Tibial nerve (tissue), 4 donors: ENCODE measurements around the gene TRIM62. TPM values are rescaled to one million over a fixed set of nuclear protein-coding genes. Genes with fewer than 3 reads are reported as not detected.

Experiments
- DNase-seq, 2 donors: peaks; one replicate each; pipeline ENCODE4 v3.0.0-alpha.2; 2019; ENCODE audit warnings: low spot score in 2 of 2
- H3K27ac ChIP-seq, 4 donors: fragments of 200-600 bp; sonication (generic) in 3 of 4; one replicate each; pipeline ENCODE4 v1.5.1; 2017 to 2019; ENCODE audit warnings: mild to moderate bottlenecking in 1 of 4
- H3K27me3 ChIP-seq, 2 donors: fragments of 200-600 bp; sonication (generic) in 1 of 2; one replicate each; pipeline versions ENCODE4 v1.5.1 to v1.6.0; 2017 to 2019
- H3K36me3 ChIP-seq, 3 donors: fragments of 200-600 bp; sonication (generic); one replicate each; pipeline ENCODE4 v1.5.1; 2018 to 2019
- H3K4me1 ChIP-seq, 4 donors: fragments of 200-600 bp; sonication (generic) in 3 of 4; one replicate each; pipeline ENCODE4 v1.5.1; 2017 to 2019
- H3K4me3 ChIP-seq, 4 donors: fragments of 200-600 bp; sonication (generic) in 3 of 4; one replicate each; pipeline ENCODE4 v1.5.1; 2017 to 2019; ENCODE audit warnings: mild to moderate bottlenecking in 1 of 4, moderate library complexity in 1 of 4
- H3K9me3 ChIP-seq, 4 donors: fragments of 200-600 bp; sonication (generic) in 3 of 4; one replicate each; pipeline ENCODE4 v1.5.1; 2017 to 2019
- CTCF ChIP-seq, 5 experiments: fragments of 200-600 bp in 3 of 5; fragments of 450-650 bp in 2 of 5; sonication (generic) in 3 of 5; IDR thresholded peaks; one replicate each; pipeline ENCODE4 v1.5.1; 2016 to 2019; ENCODE audit warnings: antibody characterized with exemption in 5 of 5, mild to moderate bottlenecking in 3 of 5, moderate library complexity in 2 of 5
- EP300 ChIP-seq, 2 donors: sonication (generic); formaldehyde crosslinking; IDR thresholded peaks; one replicate each; pipeline ENCODE4 v1.6.1; 2017; ENCODE audit warnings: antibody characterized with exemption in 2 of 2, mild to moderate bottlenecking in 1 of 2
- POLR2A ChIP-seq, 2 donors: fragments of 450-650 bp; IDR thresholded peaks; one replicate each; pipeline ENCODE4 v1.6.1; 2017; ENCODE audit warnings: antibody characterized with exemption in 2 of 2, mild to moderate bottlenecking in 2 of 2, moderate library complexity in 2 of 2
- WGBS, 2 donors: methylation state at CpG; one replicate each; pipeline ENCODE4 v1.1.5; 2018; 5-methylcytosine and 5-hydroxymethylcytosine counted together
- total RNA-seq, 4 donors: library from RNA; depleted of rRNA; stranded (reverse); fragments of >200 nt; gene quantifications; one replicate each; pipeline ENCODE4 v1.1.0, GENCODE V29; 2016

The TRIM62 gene
- total RNA-seq, 4 donors from 2014 or later, result 11.1 to 14.9 (median 12.2) TPM

- no peaks in the 10 kb centered on the region for H3K9me3 ChIP-seq
- peaks cover 0 to 9% (median 9%) of the 10 kb centered on the region in 4 donors for H3K4me1 ChIP-seq
- no peaks in the 10 kb centered on the region for H3K27me3 ChIP-seq
- H3K36me3 ChIP-seq, result peaks cover 0 to 5% (median 0%) of the 10 kb centered on the region in 3 donors
- WGBS, 2 donors, result 90 to 92% methylated on average over 5 of the region's 5 CpGs
- no peak overlapping the region for H3K4me3 ChIP-seq
- no peak for TF ChIP-seq POLR2A (IDR thresholded peaks at IDR 0.05)
- no peak for TF ChIP-seq EP300 (IDR thresholded peaks at IDR 0.05)
- no peak for TF ChIP-seq CTCF (IDR thresholded peaks at IDR 0.05)
- no peak overlapping the region for H3K27ac ChIP-seq
- no peak for DNase-seq
These were observed 60.1 kb downstream of the TRIM62 start for GRCh38 chr1:33121728-33122127.

GRCh38 chr1:33120436-33121231, 61.2 kb downstream of the TRIM62 start:
- no peaks in the 10 kb centered on the region for H3K9me3 ChIP-seq
- H3K4me3 ChIP-seq, result no peak overlapping the region

DNA sequence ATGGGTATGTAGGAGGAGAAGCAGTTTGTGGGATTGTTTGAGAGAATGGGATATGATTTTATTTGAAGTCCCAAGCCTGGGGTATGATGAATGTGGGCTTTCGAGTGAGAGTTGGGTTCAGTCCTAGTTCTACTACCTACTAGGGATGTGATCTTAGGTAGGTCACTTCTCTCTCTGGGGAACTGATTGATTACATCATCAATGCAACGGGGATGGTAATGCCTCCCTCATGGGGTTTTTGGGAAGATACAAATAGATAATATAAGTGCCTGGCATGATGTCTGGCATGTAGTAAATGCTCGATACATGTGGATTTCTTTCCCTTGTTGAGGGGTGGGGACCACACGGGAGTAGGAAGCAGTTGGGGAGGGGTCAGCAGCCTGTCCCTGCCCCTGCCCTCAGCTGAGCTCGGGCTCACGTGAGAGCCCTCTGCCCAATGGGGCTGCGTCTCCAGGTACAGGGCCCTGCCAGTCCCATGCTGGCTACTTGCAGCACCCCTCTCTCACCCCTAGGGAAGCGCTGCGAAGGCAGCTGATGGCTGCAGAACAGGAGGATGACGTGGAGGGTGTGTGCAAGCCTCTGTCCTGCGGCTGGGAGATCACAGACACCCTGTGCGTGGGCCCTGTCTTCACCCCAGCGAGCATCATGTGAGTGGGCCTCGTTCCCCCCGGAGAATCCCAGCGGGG, 62.2 kb downstream of the TRIM62 start:
- Histone ChIP-seq H3K27ac (no peak overlapping the region), H3K27me3 (no peaks in the 10 kb centered on the region), H3K36me3 (peaks cover 0 to 5% (median 0%) of the 10 kb centered on the region in 3 donors), H3K9me3 (no peaks in the 10 kb centered on the region), H3K4me1 (no peaks in the 10 kb centered on the region), H3K4me3 (no peak overlapping the region)
- TF ChIP-seq EP300 (IDR thresholded peaks at IDR 0.05), result no peak
- TF ChIP-seq POLR2A (IDR thresholded peaks at IDR 0.05), result no peak
- TF ChIP-seq CTCF (IDR thresholded peaks at IDR 0.05), result no peak
- WGBS, 2 donors, result 47 to 53% methylated on average over 16 of the region's 16 CpGs
- no peak for DNase-seq

More at GRCh38 chr1:33120436-33121231, 61.2 kb downstream of the TRIM62 start:
- no peaks in the 10 kb centered on the region for H3K4me1 ChIP-seq
- H3K27ac ChIP-seq, result no peak overlapping the region
- TF ChIP-seq CTCF (IDR thresholded peaks at IDR 0.05), result no peak
- WGBS, 2 donors, result 58 to 70% methylated on average over 8 of the region's 8 CpGs
- peaks cover 0 to 5% (median 0%) of the 10 kb centered on the region in 3 donors for H3K36me3 ChIP-seq
- DNase-seq, result no peak
- no peaks in the 10 kb centered on the region for H3K27me3 ChIP-seq

GRCh38 chr1:33119050-33119449, 62.8 kb downstream of the TRIM62 start:
- DNase-seq, result no peak
- H3K27me3 ChIP-seq, result no peaks in the 10 kb centered on the region
- H3K27ac ChIP-seq, result no peak overlapping the region
- H3K9me3 ChIP-seq, result no peaks in the 10 kb centered on the region
- peaks cover 0 to 5% (median 0%) of the 10 kb centered on the region in 3 donors for H3K36me3 ChIP-seq
- TF ChIP-seq CTCF (IDR thresholded peaks at IDR 0.05) (no peak), EP300 (IDR thresholded peaks at IDR 0.05) (no peak), POLR2A (IDR thresholded peaks at IDR 0.05) (no peak)
- no peak overlapping the region for H3K4me3 ChIP-seq
- 86 to 87% methylated on average over 2 of the region's 2 CpGs for WGBS, 2 donors
- no peaks in the 10 kb centered on the region for H3K4me1 ChIP-seq

GRCh38 chr1:33118274-33118673, 63.6 kb downstream of the TRIM62 start:
- TF ChIP-seq CTCF (IDR thresholded peaks at IDR 0.05) (no peak), EP300 (IDR thresholded peaks at IDR 0.05) (no peak), POLR2A (IDR thresholded peaks at IDR 0.05) (no peak)
- WGBS, 2 donors, result 65 to 85% methylated on average over 3 to 4 of the region's 4 CpGs
- no peaks in the 10 kb centered on the region for H3K4me1 ChIP-seq
- no peaks in the 10 kb centered on the region for H3K9me3 ChIP-seq
- no peak for DNase-seq
- H3K36me3 ChIP-seq, result peaks cover 0 to 5% (median 0%) of the 10 kb centered on the region in 3 donors
- H3K27me3 ChIP-seq, result no peaks in the 10 kb centered on the region
- H3K27ac ChIP-seq, result no peak overlapping the region
- H3K4me3 ChIP-seq, result no peak overlapping the region
